HepG2 (cell line): ENCODE results near the gene UBQLN4. TPM values are rescaled to one million over a fixed set of nuclear protein-coding genes. Genes with fewer than 3 reads are reported as not detected.

Experiments
- HNF1B ChIP-seq: sonication (generic); formaldehyde crosslinking; IDR thresholded peaks from 2 replicates; pipeline ENCODE4 v1.5.1; 2020; ENCODE audit warnings: mild to moderate bottlenecking, moderate library complexity, missing genetic modification reagents
- MYNN ChIP-seq: sonication (generic); formaldehyde crosslinking; IDR thresholded peaks from 2 replicates; pipeline ENCODE4 v1.4.0; 2020; ENCODE audit warnings: mild to moderate bottlenecking, low read depth, missing genetic modification reagents
- PATZ1 ChIP-seq: sonication (generic); formaldehyde crosslinking; IDR thresholded peaks from 2 replicates; pipeline ENCODE4 v1.4.0; 2020; ENCODE audit warnings: missing genetic modification reagents
- SAP130 ChIP-seq: IDR thresholded peaks from 2 replicates; pipeline ENCODE4 v1.6.1; 2016; ENCODE audit warnings: low read depth
- TAF1 ChIP-seq: sonication (generic); formaldehyde crosslinking; IDR thresholded peaks from 2 replicates; pipeline ENCODE4 v1.4.0; 2020; ENCODE audit warnings: missing genetic modification reagents
- ZNF382 ChIP-seq: sonication (generic); formaldehyde crosslinking; IDR thresholded peaks from 2 replicates; pipeline ENCODE4 v1.5.0; 2020; ENCODE audit warnings: missing genetic modification reagents, mild to moderate bottlenecking, borderline replicate concordance
- ZNF883 ChIP-seq: sonication (generic); formaldehyde crosslinking; IDR thresholded peaks from 2 replicates; pipeline ENCODE4 v1.5.1; 2020; ENCODE audit warnings: mild to moderate bottlenecking, missing genetic modification reagents; ENCODE audit errors: not compliant biosample characterization
- polyA plus RNA-seq, 8 experiments: library from polyadenylated mRNA; depleted of rRNA in 3 of 8; stranded (reverse) in 7 of 8; unstranded in 1 of 8; fragments of >200 nt; fragmentation: Illumina TruSeq in 4 of 8; extraction: Trizol in 4 of 8; gene quantifications; 2 replicates each; pipeline versions ENCODE4 v1.2.1 to v1.2.3, GENCODE V29; 2011 to 2016; ENCODE audit warnings: low read depth in 4 of 8, missing spikeins in 1 of 8, mixed read lengths in 1 of 8; ENCODE audit not compliant: insufficient read depth in 1 of 8
- total RNA-seq, 5 experiments: library from RNA; depleted of rRNA; stranded (reverse); fragments of >200 nt; fragmentation: Illumina TruSeq; extraction: Trizol; gene quantifications; 2 replicates each; pipeline ENCODE4 v1.2.3, GENCODE V29; 2016; ENCODE audit warnings: low read depth in 1 of 5
- TF ChIP-seq, protein P1 (sequence below): sonication (generic); formaldehyde crosslinking; IDR thresholded peaks from 2 replicates; pipeline ENCODE4 v1.8.1; 2023; ENCODE audit warnings: mild to moderate bottlenecking, missing genetic modification reagents
- TF ChIP-seq, protein P2 (sequence below): sonication (generic); formaldehyde crosslinking; IDR thresholded peaks from 2 replicates; pipeline ENCODE4 v1.4.0; 2020; ENCODE audit warnings: missing genetic modification reagents
- TF ChIP-seq, protein P3 (sequence below): sonication (generic); formaldehyde crosslinking; IDR thresholded peaks from 2 replicates; pipeline ENCODE4 v1.5.0; 2020; ENCODE audit warnings: missing genetic modification reagents, mild to moderate bottlenecking, borderline replicate concordance
- TF ChIP-seq, protein P4 (sequence below): sonication (generic); formaldehyde crosslinking; IDR thresholded peaks from 2 replicates; pipeline ENCODE4 v1.4.0; 2020; ENCODE audit warnings: mild to moderate bottlenecking, missing genetic modification reagents
- TF ChIP-seq, protein P5 (sequence below): sonication (generic); formaldehyde crosslinking; IDR thresholded peaks from 2 replicates; pipeline ENCODE4 v1.5.1; 2020; ENCODE audit warnings: mild to moderate bottlenecking, missing genetic modification reagents, moderate library complexity

Gene UBQLN4
- total and polyA plus RNA-seq, 2 of the 13 experiments (the other 11 are each of a cell fraction or from before 2014, with no cell fraction given), result 31.5 to 39.8 TPM

DNA sequence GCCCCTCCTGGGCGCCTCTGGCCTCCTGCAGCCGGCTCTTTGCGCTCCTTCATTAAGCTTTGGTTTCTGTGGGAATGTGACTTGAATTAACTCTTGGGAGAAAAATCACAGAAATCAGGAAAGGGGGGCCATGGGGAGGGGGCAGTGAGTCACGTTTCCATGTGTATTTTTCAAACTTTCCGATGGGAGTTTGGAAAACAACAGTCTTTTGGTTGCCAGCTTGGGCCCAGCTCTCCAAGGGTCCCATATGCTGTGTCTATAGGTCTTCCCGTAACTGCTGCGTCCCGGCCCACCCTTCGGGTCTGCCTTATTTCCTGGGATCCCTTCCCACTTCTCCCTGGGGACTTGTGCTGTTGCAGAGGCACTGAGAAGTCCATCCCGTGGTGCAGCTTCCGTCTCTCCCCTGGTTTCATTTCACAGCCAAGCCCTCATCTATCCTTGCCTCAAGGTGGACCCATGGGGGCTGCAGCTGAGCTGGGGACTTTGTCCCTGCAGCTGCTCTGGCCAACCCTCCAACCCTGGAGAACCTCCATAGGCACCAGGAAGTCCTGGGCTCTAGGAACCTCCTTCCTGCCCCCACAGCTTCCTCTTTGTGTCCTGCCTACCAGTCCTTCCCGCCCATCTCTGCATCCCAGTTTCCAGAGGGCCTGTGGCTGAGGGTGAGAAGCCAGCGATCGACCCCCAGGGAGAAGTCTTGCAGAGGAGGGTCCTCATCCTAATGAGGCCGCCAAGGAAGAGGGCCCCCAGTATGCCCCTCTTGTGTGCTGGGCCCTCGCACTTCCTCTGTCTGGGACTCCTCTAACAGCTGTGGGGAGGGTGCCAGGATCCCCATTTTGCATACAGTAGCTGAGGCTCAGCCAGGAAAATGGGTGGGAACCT lies 49.3 kb upstream of the UBQLN4 start (continued):
- TF ChIP-seq, protein P1, sequence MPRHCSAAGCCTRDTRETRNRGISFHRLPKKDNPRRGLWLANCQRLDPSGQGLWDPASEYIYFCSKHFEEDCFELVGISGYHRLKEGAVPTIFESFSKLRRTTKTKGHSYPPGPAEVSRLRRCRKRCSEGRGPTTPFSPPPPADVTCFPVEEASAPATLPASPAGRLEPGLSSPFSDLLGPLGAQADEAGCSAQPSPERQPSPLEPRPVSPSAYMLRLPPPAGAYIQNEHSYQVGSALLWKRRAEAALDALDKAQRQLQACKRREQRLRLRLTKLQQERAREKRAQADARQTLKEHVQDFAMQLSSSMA (CRISPR knock-in tag), result no peak
- TF ChIP-seq ZNF382 (CRISPR knock-in tag) (no peak), MYNN (no peak), HNF1B (CRISPR knock-in tag) (no peak), ZNF883 (no peak), SAP130 (CRISPR knock-in tag) (0 out of 2 replicates have a peak, but pooled peaks have one; percentile 12), PATZ1 (CRISPR knock-in tag) (peak; percentile 39; the same call in 1 of the 2 replicates), TAF1 (CRISPR knock-in tag) (0 out of 2 replicates have a peak, but pooled peaks have one; percentile 8)
- TF ChIP-seq, protein P2, sequence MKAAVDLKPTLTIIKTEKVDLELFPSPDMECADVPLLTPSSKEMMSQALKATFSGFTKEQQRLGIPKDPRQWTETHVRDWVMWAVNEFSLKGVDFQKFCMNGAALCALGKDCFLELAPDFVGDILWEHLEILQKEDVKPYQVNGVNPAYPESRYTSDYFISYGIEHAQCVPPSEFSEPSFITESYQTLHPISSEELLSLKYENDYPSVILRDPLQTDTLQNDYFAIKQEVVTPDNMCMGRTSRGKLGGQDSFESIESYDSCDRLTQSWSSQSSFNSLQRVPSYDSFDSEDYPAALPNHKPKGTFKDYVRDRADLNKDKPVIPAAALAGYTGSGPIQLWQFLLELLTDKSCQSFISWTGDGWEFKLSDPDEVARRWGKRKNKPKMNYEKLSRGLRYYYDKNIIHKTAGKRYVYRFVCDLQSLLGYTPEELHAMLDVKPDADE, result no peak
- TF ChIP-seq, protein P3, sequence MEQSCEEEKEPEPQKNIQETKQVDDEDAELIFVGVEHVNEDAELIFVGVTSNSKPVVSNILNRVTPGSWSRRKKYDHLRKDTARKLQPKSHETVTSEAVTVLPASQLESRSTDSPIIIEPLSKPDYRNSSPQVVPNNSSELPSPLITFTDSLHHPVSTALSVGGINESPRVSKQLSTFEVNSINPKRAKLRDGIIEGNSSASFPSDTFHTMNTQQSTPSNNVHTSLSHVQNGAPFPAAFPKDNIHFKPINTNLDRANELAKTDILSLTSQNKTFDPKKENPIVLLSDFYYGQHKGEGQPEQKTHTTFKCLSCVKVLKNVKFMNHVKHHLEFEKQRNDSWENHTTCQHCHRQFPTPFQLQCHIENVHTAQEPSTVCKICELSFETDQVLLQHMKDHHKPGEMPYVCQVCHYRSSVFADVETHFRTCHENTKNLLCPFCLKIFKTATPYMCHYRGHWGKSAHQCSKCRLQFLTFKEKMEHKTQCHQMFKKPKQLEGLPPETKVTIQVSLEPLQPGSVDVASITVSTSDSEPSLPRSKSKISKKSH (CRISPR knock-in tag), result no peak
- TF ChIP-seq, protein P4, sequence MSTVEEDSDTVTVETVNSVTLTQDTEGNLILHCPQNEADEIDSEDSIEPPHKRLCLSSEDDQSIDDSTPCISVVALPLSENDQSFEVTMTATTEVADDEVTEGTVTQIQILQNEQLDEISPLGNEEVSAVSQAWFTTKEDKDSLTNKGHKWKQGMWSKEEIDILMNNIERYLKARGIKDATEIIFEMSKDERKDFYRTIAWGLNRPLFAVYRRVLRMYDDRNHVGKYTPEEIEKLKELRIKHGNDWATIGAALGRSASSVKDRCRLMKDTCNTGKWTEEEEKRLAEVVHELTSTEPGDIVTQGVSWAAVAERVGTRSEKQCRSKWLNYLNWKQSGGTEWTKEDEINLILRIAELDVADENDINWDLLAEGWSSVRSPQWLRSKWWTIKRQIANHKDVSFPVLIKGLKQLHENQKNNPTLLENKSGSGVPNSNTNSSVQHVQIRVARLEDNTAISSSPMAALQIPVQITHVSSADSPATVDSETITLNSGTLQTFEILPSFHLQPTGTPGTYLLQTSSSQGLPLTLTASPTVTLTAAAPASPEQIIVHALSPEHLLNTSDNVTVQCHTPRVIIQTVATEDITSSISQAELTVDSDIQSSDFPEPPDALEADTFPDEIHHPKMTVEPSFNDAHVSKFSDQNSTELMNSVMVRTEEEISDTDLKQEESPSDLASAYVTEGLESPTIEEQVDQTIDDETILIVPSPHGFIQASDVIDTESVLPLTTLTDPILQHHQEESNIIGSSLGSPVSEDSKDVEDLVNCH (CRISPR knock-in tag), result no peak
- TF ChIP-seq, protein P5, sequence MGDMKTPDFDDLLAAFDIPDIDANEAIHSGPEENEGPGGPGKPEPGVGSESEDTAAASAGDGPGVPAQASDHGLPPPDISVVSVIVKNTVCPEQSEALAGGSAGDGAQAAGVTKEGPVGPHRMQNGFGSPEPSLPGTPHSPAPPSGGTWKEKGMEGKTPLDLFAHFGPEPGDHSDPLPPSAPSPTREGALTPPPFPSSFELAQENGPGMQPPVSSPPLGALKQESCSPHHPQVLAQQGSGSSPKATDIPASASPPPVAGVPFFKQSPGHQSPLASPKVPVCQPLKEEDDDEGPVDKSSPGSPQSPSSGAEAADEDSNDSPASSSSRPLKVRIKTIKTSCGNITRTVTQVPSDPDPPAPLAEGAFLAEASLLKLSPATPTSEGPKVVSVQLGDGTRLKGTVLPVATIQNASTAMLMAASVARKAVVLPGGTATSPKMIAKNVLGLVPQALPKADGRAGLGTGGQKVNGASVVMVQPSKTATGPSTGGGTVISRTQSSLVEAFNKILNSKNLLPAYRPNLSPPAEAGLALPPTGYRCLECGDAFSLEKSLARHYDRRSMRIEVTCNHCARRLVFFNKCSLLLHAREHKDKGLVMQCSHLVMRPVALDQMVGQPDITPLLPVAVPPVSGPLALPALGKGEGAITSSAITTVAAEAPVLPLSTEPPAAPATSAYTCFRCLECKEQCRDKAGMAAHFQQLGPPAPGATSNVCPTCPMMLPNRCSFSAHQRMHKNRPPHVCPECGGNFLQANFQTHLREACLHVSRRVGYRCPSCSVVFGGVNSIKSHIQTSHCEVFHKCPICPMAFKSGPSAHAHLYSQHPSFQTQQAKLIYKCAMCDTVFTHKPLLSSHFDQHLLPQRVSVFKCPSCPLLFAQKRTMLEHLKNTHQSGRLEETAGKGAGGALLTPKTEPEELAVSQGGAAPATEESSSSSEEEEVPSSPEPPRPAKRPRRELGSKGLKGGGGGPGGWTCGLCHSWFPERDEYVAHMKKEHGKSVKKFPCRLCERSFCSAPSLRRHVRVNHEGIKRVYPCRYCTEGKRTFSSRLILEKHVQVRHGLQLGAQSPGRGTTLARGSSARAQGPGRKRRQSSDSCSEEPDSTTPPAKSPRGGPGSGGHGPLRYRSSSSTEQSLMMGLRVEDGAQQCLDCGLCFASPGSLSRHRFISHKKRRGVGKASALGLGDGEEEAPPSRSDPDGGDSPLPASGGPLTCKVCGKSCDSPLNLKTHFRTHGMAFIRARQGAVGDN (CRISPR knock-in tag), result peak; percentile 57
